GM21529 (cell line): Measurements from ENCODE around the gene NHSL1.
"Not testable (repeated sequence)": the region's sequence is repeated elsewhere in the genome, so short reads cannot be mapped to it uniquely, and the experiment has no call there.

Source experiments
- ATAC-seq: cut with Tn5 transposase; IDR thresholded peaks from one replicate; pipeline ENCODE4 v1.9.1; 2021; ENCODE audit not compliant: unreplicated experiment

NHSL1 gene

DNA sequence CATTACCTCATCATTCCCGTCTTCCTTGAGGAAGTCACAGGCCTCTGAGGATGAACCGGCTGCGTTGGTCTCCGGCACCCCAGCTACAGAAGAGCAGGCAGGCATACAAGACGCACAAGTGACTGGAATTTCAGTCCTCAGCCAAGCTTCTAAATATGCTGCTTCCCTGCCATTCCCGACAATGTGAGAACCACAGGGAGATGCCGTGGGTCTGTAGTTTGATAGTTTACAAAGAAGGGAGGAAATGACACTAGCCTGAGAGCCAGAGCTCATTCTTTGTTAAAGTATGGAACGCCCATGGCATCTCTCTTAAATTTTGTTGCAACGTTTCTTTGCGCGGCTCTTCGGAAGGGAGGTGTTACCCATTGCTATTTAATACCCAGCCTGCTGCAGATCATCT lies 69.5 kb downstream of the NHSL1 start:
- ATAC-seq: no peak

DNA sequence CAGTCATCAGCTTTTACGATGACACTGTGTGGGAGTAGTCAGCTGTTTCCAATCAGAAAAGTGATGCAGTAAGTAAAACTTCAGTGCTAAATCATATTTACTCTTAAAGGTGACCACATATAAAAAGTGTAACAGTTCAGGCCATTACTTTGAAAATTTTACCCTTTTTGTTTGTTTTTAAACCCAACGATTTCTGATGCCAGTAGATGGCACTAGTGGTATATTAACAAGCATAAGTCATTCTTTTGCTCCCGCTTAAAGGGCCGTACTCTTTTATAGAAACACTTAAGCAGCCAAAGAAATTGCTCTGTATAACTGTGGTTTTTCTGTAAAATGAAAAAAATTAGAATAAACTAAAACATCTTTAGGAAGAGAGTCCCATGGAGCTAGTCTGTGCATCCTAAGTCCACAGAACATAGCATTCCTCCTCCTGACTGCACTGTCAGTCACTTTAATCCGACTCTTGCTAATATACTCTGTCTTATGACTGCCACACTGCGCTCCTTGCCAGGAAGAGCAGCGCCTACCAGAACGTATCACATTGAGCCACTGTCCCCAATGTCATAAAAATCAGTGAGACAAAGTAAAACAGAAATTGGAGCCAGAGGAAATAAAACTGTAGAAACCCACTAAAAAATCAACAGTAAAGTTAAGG lies 70.2 kb downstream of the NHSL1 start:
- ATAC-seq: no peak

DNA sequence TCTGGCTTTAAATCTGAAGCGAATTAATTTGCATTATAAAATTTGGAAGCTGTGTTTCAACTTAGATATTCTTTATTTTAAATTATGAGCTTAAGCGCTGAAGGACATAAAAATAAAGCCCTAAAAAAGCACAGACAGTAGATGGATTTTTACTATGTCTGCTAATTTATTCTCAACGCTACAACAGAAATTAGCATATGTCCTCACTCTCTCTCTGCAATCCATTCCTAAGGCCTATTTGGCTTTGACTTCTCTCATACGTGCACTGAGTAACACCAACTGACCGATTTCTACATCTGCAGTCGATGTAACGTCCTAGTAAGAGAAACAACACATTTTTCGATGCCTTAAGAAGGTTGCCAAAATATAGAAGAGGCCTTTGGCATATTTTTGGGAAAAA lies 71.6 kb downstream of the NHSL1 start:
- no peak for ATAC-seq

DNA sequence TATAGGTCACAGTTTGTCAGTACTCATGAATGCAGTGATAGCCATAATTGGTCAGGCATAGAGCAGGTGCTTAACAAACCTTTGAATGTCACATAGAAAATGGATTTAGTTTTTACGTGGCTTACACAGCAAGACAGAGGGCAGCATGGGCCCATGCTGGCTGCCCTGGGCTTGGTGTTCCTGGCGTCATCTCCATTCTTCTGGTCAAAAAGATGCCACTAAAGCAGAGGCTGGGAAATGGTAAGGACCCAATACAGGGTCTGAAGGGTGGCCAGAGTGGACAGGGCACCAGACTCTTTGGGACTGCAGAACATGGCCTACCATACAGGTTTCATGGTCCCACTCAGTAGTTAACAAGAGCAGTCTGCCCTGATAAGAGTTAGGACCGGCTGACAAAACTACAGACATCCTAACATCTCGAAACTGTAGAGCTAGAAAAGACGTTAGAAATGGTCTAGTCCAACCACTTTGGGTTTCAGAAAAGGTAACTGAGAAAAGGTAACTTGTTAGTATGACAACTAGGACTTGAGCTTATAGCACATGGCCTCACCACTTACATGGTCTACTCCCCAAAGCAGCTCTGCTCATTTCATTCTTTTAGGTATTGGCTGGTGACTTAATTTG lies 72.7 kb downstream of the NHSL1 start:
- ATAC-seq: no peak

DNA sequence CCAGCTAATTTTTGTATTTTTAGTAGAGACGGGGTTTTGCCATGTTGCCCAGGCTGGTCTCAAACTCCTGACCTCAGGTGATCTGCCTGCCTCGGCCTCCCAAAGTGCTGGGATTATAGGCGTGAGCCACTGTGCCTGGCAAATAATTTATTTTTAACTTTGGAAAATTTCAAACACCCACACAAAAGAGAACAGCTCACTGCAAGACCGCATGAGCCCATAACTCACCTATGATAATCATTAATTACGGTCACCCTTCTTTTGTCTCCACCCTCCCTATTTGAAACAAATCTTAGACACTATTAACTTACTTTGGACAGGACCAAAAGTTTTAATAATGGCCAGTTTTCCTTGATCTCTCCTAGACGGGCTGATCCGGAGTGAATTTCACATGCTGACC lies 74.0 kb downstream of the NHSL1 start:
- ATAC-seq: not testable (repeated sequence)

DNA sequence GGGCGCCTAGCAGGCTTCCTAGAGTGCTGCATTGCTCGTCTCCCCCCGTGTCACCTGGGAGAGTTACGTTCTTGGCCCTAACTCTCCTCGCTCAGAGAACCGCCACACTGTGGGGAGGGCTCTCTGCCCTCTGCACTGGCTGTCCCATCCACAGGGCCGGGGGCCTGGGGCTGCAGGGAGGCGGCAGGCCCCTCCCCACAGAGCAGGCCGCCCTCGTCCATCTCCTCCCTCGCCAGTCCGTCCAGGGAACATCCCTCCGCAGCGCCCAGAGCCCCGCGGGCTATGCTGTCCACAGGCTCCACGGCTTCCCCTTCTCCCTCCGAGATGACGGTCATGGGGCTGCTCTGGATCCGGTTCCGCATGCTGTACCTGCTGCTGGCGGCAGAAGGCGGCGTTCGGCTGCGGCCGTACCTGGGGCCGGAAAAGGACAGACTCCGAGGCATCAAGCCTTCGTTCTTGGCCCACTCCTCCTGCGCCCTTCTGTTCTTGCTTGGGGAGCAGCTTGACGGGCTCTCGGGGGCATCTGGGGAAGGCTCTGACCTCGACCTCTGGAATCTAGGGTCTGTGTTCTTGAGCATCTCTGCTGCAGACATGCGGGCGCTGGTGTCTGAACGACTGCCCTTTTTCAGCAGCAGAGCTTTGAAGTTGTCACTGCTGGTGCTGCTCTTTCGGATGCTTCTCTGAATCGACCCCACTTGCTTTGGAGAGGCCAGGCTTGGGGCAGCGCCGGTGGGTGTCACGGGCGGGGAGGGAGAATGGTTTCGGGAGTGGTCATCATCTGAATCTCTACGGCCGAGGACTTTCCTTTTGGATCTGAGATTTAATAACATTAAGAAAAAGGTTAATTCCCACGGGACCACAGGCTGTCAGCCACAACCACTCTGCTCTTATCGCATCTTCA lies 75.0 kb downstream of the NHSL1 start:
- no peak for ATAC-seq

DNA sequence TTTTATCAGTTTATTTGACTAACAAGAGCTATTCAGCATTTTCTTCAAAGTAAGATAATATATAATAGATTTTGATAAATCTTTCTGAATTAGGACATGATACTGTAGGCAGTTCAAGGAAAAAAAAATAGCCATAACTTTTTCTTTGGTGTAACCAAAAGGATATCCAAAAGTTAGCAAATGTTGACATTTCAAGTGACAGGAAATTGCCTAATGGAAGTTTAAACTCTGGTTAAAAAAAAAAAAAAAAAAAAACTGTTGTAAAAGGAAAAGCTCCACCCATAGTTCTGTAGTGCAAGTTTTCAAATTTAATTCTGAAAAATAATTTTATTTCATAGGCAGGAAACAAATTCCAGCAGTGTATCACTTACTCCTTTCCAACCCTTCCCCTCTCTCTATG lies 76.4 kb downstream of the NHSL1 start:
- no peak for ATAC-seq

DNA sequence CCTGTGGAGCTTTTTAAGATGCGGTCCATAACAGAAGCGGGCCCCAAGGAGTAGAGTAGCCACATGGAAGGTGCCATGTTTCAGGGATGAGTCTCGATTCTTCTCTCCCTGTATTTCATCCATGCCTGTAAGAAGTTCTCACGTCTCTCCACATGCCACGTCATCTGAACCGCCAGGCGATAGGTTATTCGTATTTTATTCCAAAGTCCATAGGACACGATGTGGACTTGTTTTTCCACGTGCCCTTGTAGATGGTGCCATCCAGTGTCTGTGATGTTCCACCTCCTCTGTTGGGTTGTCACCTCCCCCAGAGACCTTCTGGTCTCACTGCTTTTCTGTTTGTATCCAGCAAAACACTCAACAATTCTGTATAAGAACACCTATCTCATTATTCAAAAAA lies 77.7 kb downstream of the NHSL1 start:
- no peak for ATAC-seq

DNA sequence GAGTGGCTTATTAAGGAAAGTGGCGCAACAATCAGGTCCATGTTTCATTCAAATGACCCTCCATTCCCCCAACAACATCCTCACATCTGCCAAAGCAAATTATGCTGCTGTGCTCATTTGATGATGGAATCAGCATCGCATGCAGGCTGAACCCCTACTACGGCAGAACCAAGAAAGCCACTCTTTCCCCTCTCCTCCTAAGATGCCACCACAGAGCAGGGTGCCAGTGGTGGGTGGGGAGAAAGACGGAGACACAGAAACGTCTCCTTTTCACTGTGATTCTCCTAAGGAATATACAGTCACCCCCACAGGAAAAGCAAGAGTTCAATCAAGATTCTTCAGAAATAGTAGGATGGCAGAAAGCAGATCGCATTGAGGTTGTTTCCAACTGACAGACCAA lies 78.2 kb downstream of the NHSL1 start:
- ATAC-seq: no peak

DNA sequence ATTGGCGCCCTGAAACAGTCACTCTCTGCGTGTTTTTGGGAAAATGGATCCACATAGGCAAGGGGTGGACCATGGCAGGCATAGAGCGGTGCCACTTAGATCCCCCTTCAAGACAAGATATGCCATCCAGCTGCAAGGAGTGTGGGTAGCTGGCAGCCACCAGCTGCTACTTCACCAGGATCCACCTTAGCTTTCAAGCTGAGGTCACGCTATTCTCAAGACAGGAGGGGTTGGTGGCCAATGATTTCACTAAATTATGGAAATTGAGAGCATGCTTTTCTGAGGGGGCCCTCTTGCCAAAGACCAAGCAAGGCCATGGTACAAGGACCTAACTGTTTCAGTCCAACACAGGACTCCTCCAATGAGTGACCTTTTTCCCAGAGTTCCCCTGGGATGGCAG lies 78.9 kb downstream of the NHSL1 start:
- ATAC-seq: no peak

DNA sequence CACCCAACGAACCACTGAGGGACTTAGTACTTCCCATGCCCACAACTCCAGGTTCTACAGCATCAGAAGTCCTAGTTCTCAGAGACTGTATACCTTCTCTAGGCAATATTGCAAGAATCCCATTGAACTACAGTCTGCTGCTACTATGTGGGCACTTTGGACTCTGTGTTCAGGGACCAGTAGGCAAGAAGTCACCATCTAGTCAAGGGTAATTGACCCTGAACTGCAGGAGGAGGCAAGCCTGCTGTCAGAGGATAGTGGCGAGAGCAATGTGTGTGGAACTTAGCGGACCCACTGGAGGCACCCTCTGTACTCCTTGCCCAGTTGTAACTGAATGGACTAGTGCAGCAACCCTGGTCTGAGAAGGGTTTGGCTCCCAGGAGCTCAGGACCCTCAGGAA lies 79.5 kb downstream of the NHSL1 start:
- ATAC-seq: no peak

DNA sequence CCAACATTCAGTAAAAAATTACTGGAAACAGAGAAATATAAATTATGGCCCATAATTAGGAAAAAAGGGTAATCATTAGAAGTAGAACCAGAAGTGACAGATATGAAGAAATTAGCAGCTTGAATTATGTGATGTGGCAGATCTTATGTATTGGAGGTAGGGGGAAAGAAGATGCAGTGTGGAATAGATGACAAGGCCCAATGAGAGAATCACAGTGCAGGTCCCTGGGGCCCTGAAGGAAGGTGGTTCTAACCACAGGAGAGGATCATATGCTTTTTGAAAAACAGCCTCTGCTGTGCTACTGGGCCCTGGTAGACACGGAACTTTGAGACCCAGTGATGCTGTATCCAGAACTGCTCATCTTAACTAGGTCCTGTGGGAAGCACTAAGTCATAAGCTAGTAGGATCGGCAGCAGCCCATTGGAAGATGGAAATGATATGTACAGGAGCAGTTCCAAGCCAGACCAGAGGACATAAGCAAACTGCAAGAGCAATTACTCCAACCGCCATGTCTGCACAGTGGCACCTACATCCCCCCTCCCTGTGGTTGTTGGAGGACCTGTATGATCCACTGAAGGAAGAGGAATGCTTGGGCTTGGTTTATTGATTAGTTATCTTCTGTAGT lies 81.1 kb downstream of the NHSL1 start:
- ATAC-seq: no peak

DNA sequence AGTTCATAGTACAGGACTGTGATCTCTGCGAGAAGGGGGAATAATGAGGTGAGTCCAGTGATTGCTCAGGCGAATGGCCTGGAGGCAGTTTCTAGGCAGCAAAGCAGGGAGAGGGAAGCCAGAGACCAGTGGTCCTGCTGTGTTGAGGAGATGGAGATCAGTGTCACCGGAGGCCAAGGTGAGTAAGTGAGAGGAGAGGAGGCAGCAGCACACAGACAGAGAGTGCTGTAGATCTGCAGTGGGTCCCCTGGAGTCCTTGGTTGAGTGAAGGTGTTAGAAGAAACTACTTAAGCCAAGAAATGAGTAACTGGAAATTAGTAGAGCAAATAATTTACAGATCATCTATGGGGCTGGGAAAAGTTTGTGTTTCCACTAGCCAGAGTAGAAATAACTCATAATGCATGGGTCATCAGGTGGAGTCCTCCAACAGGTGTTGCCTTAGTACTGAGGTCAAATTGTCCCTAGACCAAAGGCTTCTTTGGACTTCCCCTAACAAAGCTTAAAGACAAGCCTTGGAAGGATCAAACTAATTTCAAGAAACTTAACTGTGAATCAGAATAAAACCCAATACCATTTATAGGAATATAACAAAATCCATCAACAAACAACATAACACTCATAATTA lies 81.7 kb downstream of the NHSL1 start:
- no peak for ATAC-seq

DNA sequence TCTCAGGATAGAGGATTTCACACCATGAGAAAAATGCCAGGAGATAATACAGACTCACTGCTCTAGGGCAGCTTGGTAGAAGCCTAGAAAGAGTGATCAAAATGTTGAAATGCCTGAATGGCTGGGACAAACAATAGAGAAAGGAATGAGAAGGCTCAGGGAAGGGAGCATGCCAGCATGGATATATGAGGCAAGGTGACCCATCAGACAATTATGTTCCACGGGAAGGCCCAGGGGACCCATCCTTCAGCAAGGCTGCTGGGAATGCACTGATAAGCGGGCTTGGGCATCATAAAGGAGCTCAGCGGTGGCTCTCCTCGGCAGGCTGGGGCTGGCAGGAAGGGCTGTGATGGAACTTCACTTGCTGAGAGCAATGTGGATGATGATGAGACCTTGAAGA lies 83.1 kb downstream of the NHSL1 start:
- no peak for ATAC-seq

DNA sequence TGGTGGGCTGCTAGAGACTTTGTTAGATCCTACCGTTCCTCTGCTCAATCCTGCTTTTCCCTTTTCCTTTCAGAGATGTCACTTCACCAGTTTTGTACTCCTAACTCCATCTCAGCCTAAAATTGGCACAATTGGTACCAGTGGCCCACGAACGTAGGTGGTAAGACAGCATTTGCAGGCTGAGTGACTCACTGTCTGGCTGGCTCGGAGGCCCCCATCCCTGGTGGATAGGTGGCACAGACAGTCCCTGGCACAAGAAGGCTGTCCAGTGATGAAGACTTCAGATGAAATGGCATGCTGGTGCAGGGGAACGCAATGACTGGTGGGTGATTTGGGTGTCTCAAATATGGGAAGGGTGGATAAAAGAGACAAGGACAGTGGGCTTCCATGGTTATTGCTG lies 84.2 kb downstream of the NHSL1 start:
- ATAC-seq: no peak

DNA sequence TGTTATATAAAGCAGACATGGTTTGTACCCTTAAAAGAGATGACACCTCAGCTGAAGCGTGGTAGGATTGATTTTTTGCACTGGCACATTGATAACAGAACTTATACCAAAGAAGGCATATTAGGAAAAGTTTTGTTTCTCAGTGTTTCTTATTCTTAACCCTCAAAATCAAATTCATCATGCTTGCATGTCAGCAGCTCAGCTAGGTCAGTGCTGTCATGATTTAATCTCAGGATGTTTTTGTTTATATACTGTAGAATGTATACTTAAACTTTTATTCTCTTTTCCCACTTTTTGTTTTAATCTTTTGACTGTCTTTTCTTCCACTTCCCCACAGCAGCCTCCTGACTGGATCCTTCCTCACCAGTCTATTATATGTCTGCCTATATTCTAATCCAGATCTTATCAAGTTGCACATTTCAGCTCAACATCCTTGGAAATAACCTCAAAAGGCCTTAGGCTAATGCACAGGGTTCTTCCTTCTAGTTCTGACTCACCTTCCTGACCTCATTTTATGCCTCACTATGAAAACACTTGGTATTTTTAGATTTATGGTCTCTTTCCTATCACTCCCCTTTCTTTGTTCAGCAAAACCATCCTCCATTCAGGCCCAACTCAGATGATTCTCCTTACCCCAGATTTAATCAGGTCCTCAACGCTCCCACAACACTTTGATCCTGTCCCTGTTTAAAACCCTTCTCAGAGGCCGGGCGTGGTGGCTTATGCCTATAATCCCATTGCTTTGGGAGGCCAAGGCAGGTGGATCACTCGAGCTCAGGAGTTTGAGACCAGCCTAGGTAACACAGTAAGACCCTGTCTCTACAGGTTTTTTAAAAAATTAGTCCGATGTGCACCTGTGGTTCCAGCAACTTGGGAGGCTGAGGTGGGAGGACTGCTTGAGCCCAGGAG lies 88.1 kb downstream of the NHSL1 start:
- ATAC-seq: peak; percentile 71

DNA sequence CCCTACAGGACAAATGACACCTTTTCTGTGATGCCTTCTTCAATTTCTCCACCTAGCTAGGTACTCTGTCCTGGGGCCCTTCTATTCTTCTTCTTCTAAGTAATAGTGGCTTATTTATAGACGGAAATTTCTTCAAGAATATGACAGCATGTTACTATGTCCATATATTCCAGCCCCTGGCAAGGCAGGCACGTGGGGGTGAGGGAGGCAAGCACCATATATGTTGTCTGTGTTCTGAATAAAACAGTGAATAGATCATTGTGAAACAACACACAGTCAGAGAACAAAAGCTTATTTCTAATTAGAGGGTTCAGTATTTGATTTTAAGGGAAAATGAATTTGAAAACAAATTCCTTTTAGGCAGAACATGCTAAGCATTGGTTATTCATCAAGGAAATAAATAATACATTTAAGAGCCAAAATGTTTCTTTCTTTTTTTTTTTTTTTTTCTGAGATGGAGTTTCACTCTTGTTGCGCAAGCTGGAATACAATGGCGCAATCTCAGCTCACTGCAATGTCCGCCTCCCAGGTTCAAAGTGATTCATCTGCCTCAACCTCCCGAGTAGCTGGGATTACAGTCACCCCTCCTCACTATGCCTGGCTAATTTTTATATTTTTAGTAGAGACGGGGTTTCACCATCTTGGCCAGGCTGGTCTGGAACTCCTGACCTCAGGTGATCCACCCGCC lies 89.1 kb downstream of the NHSL1 start:
- ATAC-seq: no peak

DNA sequence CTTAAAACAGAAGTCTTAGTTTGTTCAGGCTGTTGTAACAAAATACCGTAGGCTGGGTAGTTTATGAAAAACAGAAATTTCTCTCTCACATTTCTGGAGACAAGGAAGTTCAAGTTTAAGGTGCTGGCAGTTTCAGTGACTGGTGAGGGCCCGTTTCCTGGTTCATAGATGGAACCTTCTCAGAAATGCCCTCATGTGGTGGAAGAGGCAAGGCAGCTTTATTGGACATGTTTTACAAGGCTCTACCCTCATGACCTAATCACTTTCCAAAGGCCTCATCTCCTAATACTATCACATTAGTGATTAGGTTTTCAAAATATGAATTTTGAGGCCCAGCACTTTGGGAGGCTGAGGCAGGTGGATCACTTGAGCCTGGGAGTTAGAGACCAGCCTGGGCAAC lies 92.9 kb downstream of the NHSL1 start:
- no peak for ATAC-seq

DNA sequence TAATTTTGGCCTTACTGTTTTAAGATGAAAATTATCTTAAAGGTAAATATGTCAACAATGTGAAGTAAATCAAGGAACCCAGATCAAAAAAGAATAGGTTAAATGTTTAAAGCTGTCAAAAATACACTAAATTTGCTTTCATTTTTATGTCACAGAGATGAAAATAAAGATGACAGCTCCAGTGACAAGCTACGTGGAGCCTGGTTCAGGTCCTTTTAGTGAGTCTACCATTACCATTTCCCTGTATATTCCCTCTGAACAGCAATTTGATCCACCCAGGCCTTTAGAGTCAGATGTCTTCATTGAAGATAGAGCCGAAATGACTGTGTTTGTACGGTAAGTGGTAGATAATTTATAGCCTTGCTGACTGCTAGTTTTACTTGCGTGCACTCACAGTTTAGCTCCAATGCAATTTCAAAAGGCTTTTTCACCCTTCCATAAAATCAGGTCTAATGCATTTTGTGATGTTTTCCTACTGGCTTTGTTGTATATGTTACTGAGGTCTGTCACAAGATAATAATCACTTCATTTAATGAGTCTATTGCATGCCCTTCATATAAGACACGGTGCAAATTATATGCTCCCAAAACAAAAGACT lies 93.4 kb downstream of the NHSL1 start:
- no peak for ATAC-seq
